Measurements from ENCODE around the gene HS1BP3.
A peak's percentile ranks its signal among the peaks of the same experiment; 100 is the strongest.

HS1BP3 gene

DNA sequence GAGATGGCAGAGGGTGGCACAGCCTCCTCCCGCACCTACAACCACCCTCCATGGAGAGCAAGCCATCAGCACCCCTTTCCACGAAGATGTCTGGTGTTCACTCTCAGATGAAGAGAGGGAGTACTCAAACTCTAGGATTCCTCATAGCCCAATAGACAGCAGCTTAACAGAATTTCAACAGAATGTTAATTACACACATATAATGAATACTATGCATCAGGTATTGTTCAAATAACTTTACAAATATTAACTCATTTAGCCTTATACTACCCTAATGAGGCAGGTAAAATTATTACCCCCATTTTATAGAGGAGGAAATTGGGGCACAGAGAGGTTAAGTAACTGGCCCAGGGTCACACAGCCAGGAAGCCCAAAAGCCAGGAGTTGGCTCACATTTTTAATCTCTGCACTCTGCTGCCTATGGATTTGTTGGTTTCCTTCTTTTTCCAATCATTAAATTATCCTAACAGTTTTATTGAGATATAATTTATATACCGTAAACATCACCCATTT lies 39.0 kb downstream of the HS1BP3 start:
- TF ChIP-seq, protein P1, sequence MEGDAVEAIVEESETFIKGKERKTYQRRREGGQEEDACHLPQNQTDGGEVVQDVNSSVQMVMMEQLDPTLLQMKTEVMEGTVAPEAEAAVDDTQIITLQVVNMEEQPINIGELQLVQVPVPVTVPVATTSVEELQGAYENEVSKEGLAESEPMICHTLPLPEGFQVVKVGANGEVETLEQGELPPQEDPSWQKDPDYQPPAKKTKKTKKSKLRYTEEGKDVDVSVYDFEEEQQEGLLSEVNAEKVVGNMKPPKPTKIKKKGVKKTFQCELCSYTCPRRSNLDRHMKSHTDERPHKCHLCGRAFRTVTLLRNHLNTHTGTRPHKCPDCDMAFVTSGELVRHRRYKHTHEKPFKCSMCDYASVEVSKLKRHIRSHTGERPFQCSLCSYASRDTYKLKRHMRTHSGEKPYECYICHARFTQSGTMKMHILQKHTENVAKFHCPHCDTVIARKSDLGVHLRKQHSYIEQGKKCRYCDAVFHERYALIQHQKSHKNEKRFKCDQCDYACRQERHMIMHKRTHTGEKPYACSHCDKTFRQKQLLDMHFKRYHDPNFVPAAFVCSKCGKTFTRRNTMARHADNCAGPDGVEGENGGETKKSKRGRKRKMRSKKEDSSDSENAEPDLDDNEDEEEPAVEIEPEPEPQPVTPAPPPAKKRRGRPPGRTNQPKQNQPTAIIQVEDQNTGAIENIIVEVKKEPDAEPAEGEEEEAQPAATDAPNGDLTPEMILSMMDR (IDR thresholded peaks at IDR 0.05; ENCODE audit: low read depth, low read length), result no peak
- H3K4me3 ChIP-seq (replicated peaks in 1 of 2; ENCODE audit: low read depth in 2 of 2, low read length in 2 of 2), result no peak overlapping the region
- DNase-seq (ENCODE audit: low read depth in 2 of 2), result no peak

DNA sequence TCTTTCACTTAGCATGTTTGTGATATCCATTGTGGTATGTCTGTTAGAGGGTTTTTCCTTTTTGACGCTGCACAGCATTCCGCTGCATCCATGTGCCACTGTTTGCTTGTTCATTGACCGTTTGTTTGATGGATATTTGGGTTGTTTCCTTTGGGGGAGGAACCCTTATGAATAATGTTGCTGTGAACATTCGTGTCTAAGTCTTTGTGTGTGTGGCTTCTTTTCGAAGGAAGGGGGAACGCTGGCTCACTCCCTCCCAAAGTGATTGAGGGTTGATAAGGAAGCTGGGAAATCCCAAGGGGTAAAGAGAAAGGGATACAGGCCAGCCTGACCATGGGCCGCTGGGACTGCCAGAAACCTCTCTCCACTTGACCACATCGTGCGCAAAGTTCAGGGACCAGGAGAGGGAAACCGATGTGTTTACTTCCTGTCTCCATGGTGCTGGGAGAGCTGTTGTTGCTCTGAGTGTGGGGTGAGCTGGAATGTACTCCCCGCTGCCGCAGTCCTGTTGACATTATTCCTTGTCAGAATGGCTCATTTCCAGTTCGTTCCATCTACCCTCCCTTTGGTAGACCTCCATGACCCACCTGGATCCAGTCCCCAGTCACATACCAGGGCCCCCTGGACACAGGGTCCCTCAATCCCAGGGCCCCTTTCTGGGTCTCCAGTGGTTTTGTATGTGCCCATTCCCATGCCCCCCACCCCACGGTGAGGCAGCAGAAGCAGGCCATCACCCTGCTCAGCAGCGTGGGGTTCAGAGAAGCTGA lies 39.6 kb downstream of the HS1BP3 start:
- peak; percentile 97 to 99 for DNase-seq (ENCODE audit: low read depth in 2 of 2)
- no peak overlapping the region for H3K4me3 ChIP-seq (replicated peaks in 1 of 2; ENCODE audit: low read depth in 2 of 2, low read length in 2 of 2)
- TF ChIP-seq, protein P1 (IDR thresholded peaks at IDR 0.05; ENCODE audit: low read depth, low read length), result no peak

DNA sequence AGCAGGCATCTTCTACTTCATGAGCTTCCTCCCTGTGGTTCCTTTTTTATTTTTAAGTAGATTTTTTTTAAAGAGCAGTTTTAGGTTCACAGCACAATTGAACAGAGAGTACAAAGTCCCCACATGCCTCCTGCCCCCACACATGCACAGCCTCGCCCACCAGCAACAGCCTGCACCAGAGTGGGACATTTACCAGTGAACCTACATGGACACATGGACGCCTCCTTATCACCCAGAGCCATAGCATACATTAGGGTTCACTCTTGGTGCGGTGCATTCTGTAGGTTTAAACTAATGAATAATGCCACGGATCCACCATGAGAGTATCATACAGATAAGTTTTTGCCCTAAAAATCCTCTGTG lies 40.9 kb downstream of the HS1BP3 start:
- TF ChIP-seq, protein P1 (IDR thresholded peaks at IDR 0.05; ENCODE audit: low read depth, low read length), result no peak
- no peak overlapping the region for H3K4me3 ChIP-seq (replicated peaks in 1 of 2; ENCODE audit: low read depth in 2 of 2, low read length in 2 of 2)
- DNase-seq (ENCODE audit: low read depth in 2 of 2), result no peak

DNA sequence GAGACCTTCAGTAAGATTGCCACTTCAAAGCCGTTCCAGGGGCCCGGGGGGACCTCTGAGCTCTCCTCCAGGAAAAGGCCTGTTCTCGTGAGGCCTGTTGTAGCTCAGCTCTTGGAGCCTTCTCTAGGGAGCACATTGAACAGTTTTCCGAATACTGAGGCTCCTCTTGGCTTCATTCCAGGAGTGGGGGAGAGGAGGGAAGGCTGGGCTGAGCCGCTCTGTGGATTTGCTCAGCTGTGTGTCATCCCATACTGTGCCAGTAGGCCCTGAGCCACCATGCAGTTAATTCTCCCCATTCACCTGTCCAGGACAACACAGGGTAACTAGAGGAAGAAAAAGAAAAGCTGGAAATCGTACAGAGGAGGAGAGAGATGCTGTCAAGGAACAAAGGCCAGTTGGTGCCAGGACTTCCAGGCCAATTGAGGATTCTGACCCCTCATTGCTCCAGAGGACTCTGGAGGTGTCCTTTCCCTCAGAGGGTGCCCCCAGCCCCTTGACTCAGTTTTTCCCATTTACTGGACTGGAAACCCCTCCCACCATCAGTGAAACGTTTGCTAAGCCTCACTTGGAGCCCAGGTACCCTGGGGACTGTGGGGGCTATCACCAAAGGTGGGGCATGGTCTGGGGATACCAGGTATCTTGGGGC lies 41.4 kb downstream of the HS1BP3 start:
- H3K4me3 ChIP-seq (replicated peaks in 1 of 2; ENCODE audit: low read depth in 2 of 2, low read length in 2 of 2), result no peak overlapping the region
- TF ChIP-seq, protein P1 (IDR thresholded peaks at IDR 0.05; ENCODE audit: low read depth, low read length), result no peak
- DNase-seq (ENCODE audit: low read depth in 2 of 2), result peak; percentile 88 to 90

DNA sequence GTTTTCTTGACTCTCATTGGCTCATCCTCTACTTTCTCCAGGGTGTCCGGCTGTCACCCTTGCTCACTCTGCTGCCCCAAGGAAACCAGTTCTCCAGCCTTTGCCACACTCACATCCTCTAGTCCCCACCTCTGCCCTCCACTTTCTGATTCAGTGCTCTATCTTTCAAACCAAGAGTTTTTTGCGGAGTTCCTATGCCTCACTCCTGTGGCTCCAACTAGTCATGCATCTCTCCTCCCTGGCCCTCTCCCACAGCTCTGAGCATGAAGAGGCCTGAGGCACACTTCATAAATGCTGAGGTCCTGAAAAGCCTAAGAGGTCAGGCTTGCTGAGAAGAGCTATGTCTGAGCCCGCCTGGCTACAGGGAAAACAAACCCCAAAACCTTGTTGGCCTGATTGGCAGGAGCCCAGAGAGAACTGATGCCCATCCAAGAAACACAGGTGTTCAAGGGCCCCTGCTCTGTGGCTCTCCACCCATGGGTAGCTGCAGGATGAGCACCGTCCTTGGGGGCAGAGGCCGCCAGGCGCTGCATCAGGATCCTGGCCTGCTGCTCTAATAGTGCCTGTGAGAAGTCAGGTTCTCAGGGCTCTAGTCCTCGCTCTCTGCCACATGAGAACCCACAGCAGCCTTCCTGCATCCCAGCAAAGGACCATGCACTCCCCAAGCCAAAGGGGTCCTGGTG lies 42.1 kb downstream of the HS1BP3 start:
- H3K4me3 ChIP-seq (replicated peaks in 1 of 2; ENCODE audit: low read depth in 2 of 2, low read length in 2 of 2), result no peak overlapping the region
- peak; percentile 37 to 58 for DNase-seq (ENCODE audit: low read depth in 2 of 2)
- TF ChIP-seq, protein P1 (IDR thresholded peaks at IDR 0.05; ENCODE audit: low read depth, low read length), result no peak

DNA sequence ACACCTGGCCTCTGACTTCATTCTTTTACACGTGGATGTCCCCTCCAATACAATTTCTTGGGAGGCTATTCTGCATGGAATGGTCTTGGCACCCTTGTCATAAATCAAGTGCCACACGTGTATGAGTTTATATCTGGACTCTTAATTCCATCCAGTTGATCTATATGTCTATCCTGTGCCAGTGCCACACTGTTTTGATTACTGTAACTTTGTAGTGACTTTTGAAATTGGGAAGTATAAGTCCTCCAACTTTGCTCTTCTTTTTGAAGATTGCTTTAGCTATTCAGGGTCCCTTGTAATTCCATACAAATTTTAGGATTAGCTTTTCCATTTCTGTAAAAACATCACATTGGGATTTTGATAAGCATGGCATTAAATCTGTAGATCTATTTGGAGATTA lies 43.5 kb downstream of the HS1BP3 start:
- no peak for DNase-seq (ENCODE audit: low read depth in 2 of 2)
- TF ChIP-seq, protein P1 (IDR thresholded peaks at IDR 0.05; ENCODE audit: low read depth, low read length), result no peak
- no peak overlapping the region for H3K4me3 ChIP-seq (replicated peaks in 1 of 2; ENCODE audit: low read depth in 2 of 2, low read length in 2 of 2)

All from cardiac fibroblast (primary cell).